Measurements from ENCODE around the gene MUC5B.
A peak's percentile ranks its signal among the peaks of the same experiment; 100 is the strongest.
"Not testable (repeated sequence)": the region's sequence is repeated elsewhere in the genome, so short reads cannot be mapped to it uniquely, and the experiment has no call there.

Gene MUC5B

DNA sequence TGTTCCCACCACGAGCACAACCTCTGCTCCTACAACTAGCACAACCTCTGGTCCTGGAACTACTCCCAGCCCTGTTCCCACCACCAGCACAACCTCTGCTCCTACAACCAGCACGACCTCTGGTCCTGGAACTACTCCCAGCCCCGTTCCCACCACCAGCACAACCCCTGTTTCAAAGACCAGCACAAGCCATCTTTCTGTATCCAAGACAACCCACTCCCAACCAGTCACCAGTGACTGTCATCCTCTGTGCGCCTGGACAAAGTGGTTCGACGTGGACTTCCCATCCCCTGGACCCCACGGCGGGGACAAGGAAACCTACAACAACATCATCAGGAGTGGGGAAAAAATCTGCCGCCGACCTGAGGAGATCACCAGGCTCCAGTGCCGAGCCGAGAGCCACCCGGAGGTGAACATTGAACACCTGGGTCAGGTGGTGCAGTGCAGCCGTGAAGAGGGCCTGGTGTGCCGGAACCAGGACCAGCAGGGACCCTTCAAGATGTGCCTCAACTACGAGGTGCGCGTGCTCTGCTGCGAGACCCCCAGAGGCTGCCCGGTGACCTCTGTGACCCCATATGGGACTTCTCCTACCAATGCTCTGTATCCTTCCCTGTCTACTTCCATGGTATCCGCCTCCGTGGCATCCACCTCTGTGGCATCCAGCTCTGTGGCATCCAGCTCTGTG lies 30.9 kb upstream of the MUC5B start:
- DNase-seq, result not testable (repeated sequence)

DNA sequence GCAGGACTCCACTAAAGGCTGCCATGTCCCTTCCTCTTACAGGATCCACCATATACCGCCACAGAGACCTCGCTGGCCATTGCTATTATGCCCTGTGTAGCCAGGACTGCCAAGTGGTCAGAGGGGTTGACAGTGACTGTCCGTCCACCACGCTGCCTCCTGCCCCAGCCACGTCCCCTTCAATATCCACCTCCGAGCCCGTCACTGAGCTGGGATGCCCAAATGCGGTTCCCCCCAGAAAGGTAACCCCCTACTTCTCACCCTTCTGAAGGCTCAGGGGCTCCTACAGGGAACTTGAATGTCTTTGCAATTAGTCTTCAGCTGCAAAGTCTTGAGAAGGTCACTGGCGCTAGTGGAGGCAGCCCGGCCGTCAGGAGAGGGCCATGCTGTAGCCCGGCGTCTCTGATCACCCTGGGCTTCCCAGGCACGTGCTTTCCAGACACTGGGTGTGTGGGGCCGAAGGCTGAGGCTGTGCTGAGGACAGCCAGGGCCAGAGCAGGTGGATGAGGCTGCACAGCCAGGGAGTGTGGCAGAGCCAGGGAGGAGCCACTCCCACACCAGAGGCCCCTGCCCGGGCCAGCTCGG lies 30.0 kb upstream of the MUC5B start:
- no peak for DNase-seq

- DNase-seq, result no peak
Observed at GRCh38 chr11:1193326-1194230, 29.3 kb upstream of the MUC5B start.

- no peak for DNase-seq
Observed at GRCh38 chr11:1194231-1194976, 28.5 kb upstream of the MUC5B start.

DNA sequence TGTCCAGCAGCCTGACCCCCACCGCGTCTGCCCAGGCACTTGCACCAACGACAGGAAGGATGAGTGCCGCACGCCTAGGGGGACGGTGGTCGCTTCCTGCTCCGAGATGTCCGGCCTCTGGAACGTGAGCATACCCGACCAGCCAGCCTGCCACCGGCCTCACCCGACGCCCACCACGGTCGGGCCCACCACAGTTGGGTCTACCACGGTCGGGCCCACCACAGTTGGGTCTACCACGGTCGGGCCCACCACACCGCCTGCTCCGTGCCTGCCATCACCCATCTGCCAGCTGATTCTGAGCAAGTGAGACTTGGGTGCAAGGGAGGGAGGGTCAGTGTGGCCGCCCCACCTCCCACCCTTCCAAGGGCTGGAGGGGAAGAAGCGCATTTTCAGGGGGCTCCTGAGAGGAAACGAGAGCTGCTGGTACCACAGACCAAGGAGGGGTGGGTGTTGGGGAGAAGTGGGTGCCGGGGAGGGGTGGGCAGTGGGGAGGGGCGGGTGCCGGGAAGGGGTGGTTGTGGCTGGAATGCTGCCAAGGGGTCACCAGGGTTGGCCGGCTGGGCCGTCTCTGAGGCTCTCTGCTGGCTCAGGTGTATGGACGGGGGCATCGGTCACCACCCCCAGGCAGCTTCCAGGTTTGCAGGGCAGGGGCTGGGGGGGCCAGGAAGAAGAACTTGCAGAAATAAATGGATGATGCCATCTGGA lies 27.7 kb upstream of the MUC5B start:
- DNase-seq, result no peak

GRCh38 chr11:1195682-1196515 lies 27.0 kb upstream of the MUC5B start:
- no peak for DNase-seq

DNA sequence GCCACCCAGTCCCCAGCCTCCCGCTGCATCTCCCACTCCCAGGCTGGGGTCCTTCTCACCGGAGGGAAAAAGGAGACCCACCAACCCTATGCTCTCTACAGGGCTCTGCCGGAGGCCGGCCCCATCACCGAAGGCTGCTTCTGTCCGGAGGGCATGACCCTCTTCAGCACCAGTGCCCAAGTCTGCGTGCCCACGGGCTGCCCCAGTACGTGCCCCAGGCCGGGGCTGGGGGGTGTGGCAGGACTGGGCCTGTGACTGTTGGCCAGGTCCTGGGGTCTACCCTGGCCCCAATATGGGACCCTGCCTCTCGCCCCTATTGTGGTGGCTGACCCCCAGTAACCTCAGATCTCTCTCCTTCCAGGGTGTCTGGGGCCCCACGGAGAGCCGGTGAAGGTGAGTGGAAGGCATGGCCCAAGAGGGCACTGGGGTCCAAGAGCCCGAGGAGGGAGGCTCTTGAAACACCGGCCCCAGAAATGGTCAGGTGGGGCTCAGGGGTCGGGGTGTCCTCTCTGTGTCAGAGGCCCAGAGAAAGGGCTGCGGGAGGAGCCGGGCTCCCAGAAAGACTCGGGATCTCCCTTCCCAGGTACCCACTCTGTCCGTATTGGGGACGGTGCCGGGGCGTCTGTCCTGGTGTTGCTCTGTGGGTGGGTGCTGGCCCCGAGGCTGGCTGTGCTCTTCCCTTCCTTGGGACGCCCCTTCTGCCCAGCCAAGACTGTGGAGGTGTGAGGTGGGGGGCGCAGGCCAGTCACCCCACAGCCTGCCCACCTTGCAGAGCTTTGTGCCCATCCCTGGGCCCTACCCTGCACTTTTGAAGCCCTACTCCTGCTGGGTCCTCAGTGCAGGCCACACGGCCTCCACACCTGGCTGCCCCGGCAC lies 26.1 kb upstream of the MUC5B start:
- DNase-seq, result no peak

DNA sequence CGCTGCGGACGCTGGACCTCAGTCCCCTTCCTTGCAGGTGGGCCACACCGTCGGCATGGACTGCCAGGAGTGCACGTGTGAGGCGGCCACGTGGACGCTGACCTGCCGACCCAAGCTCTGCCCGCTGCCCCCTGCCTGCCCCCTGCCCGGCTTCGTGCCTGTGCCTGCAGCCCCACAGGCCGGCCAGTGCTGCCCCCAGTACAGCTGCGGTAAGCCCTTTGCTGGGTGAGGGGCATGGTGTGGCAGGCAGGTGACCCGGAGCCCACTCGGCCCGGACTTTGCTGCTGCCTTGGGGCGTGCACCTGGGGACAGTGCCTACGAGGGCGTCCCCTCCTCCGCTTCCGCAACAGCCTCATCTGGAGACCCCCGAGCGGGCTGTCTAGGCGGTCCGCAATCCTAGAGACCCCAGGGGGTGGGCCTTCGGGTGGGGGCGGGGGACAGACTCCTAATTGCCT lies 25.4 kb upstream of the MUC5B start:
- no peak for DNase-seq

DNA sequence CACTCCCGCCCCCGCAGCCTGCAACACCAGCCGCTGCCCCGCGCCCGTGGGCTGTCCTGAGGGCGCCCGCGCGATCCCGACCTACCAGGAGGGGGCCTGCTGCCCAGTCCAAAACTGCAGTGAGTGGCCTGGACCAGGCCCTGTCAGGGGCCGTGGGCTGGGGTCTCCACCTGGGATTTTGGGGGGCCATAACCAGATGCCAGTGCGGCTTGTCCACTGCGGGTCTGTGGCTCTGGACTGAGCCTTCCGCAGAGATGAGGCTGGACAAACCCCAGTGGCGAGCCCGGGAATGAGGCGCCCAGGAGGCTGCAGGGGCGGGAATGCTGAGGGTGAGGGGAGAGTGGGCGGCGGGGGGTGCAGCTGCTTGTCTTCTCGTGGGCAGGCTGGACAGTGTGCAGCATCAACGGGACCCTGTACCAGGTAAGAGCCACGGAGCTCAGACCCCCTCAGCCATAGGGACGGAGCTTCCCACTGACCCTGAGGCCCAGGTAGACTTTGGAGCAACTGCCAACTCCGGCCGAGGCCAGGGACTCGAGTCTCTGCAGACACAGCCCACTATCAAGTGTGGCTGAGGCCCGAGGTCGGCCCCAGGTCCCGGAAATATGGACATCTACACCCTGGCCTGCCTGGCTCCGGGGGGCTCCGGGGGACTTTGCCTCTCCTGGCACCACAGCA lies 24.8 kb upstream of the MUC5B start:
- no peak for DNase-seq

DNA sequence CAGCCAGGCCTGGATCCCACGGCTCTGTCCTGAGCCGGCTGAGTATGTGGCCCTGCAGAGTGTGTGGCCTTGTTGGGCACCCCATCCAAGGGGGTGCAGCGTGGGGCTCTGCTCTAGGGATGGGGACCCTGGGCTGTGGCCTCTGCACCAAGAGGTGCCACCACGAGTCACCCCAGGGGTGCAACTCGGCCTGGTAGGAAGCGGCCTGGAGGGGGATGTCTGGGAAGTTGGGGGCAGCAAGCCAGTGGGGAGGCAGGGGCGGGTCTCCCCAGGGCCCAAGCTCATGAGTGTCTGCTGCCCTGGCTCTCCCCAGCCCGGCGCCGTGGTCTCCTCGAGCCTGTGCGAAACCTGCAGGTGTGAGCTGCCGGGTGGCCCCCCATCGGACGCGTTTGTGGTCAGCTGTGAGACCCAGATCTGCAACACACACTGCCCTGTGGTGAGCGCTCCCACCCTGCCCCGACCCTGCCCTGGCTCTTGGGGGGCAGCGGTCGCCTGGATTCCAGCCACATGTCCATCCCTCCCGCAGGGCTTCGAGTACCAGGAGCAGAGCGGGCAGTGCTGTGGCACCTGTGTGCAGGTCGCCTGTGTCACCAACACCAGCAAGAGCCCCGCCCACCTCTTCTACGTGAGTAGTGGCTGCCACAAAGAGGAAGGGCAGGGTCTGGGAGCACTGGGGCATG lies 24.2 kb upstream of the MUC5B start:
- no peak for DNase-seq

DNA sequence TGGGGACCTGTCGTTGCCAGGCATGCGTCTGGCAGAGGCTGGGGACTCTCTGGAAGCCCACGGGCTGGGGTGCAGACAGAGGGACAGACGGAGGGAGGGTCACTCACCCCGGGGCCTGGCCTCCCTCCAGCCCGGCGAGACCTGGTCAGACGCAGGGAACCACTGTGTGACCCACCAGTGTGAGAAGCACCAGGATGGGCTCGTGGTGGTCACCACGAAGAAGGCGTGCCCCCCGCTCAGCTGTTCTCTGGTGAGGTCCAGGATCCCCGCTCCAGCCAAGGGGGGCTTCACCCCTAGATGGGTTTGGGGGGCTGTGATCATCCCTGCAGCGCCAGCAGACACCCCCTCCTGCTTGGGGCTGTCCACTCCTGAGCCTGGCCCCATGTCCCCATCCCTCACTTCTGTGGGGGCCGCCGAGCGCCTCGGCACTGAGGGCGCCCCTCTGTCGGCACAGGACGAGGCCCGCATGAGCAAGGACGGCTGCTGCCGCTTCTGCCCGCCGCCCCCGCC lies 23.6 kb upstream of the MUC5B start:
- no peak for DNase-seq

DNA sequence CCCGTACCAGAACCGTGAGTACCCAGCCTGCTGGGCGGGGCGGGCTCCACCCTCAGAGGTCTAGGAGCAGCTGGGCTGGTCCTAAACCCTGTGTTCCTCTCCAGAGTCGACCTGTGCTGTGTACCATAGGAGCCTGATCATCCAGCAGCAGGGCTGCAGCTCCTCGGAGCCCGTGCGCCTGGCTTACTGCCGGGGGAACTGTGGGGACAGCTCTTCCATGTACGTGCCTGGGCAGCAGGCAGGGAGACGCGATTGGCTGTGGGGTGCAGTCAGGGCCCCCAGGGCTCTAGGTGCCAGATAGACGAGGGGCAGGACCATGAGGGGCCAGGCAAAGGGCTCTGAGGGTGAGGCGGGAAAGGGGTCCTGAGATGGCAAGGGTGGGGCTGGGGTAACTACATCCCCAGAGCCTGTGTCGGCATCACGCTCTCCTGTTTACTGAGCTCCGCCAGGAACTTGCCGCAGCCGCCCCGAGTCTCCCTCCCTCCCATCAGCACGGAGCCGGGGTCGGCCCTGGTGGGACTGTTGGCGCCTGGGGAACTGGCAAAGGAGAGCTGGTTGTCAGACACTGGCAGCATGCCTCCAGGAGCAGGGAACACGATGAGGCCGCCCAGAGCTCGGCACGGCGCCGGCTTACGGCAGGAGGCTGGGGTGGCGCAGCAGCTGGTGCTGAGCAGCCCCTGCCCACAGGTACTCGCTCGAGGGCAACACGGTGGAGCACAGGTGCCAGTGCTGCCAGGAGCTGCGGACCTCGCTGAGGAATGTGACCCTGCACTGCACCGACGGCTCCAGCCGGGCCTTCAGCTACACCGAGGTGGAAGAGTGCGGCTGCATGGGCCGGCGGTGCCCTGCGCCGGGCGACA lies 22.9 kb upstream of the MUC5B start:
- DNase-seq, result no peak

DNA sequence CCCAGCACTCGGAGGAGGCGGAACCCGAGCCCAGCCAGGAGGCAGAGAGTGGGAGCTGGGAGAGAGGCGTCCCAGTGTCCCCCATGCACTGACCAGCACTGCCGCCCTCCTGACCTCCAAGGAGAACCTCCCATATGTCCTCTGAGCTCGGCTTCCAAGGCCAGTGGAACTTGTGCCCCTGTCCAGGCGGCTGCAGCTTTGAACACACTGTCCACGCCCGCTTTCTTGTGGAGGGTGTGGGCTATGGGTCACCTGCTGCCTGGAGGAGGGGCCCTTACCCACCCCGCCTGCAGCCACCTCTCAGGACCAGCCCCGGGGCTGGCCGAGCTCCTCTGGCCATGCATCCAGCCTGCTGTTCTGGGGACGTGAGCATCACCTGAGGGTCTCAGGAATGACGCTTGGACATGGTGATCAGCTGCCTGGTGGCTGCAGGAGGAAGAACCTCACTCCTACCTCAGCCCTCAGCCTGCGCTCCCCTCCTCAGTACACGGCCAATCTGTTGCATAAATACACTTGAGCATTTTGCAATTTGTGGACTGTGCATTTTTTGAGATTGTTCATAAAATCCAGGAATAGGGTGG lies 22.2 kb upstream of the MUC5B start:
- DNase-seq, result no peak

DNA sequence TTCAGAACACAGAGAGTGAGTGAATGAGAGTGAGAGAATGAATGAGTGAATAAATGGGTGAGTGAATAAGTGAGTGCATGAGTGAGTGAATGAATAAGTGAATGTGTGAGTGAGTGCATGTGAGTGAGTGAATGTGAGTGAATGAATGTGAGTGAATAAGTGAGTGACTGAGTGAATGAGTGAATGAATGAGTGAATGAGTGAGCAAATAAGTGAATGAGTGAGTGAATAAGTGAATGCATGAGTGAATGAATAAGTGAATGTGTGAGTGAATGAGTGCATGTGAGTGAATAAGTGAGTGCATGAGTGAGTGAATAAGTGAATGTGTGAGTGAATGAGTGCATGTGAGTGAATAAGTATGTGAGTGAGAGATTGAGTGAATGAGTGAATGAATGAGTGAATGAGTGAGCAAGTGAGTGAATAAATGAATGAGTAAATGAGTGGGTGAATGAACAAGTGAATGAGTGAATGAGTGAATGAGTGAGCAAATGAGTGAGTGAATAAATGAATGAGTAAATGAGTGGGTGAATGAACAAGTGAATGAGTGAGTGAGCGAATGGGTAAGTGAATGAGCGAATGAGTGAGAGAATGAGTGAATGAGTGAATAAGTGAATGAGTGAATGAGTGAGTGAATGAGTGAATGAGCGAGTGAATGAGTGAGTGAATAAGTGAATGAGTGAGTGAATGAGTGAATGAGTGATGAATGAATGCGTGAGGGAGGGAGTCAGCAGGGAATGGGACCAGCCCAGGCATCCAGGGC lies 21.3 kb upstream of the MUC5B start:
- no peak for DNase-seq

GRCh38 chr11:1202154-1202775 lies 20.6 kb upstream of the MUC5B start:
- DNase-seq, result peak in 1 of 2 experiments; percentile 37

GRCh38 chr11:1202776-1203504 lies 19.9 kb upstream of the MUC5B start:
- DNase-seq, result peak; percentile 80 to 82

All from activated T-cell treated with anti-CD3 and anti-CD28 coated beads, Interleukin-2, amount 50 U/mL, for 48 hours (primary cell).